Activated CD4-positive, alpha-beta T cell treated with anti-CD3 and anti-CD28 coated beads for 36 hours (primary cell): ENCODE data around the gene RPUSD3. TPM values are rescaled to one million over a fixed set of nuclear protein-coding genes. Genes with fewer than 3 reads are reported as not detected.
"Not testable (repeated sequence)": the region's sequence is repeated elsewhere in the genome, so short reads cannot be mapped to it uniquely, and the experiment has no call there.

Experiments used
- ATAC-seq: fragments of 200-7000 bp; cut with Tn5 transposase; one replicate; pipeline ENCODE4 v1.10.0; 2021; ENCODE audit warnings: mild to moderate bottlenecking, moderate library complexity
- CTCF ChIA-PET: fragments of 350-600 bp; sonication (Branson Sonifier 250); formaldehyde crosslinking; loops from one replicate; lab custom pipeline; 2021; ENCODE audit warnings: antibody characterized with exemption; lab: Charles Lee
- POLR2A ChIA-PET: fragments of 350-600 bp; sonication (Branson Sonifier 250); formaldehyde crosslinking; loops from one replicate; lab custom pipeline; 2021; ENCODE audit warnings: antibody characterized with exemption, inconsistent platforms; lab: Charles Lee
- DNase-seq: peaks from one replicate; pipeline ENCODE4 v3.0.0-alpha.2; 2020
- H3K27ac Mint-ChIP-seq: one replicate; pipeline ENCODE4 v1.8.0; 2021; ENCODE audit warnings: mixed read lengths
- H3K27me3 Mint-ChIP-seq: one replicate; pipeline ENCODE4 v1.8.0; 2021; ENCODE audit warnings: mixed read lengths
- H3K36me3 Mint-ChIP-seq: one replicate; pipeline ENCODE4 v1.8.0; 2021; ENCODE audit warnings: low read depth, mixed read lengths
- H3K4me1 Mint-ChIP-seq: one replicate; pipeline ENCODE4 v1.8.0; 2021; ENCODE audit warnings: mixed read lengths
- H3K4me3 Mint-ChIP-seq: one replicate; pipeline ENCODE4 v1.8.0; 2021; ENCODE audit warnings: mild to moderate bottlenecking, moderate library complexity, mixed read lengths
- H3K9me3 Mint-ChIP-seq: one replicate; pipeline ENCODE4 v1.8.0; 2021; ENCODE audit warnings: low read depth, mixed read lengths
- intact Hi-C, 2 experiments: fragments of 100-400 bp; cut with DNase I in 1 of 2; cut with micrococcal nuclease in 1 of 2; formaldehyde crosslinking; loops; one replicate each; pipeline versions ENCODE4 v1.14.2 to v1.15.1; 2022 to 2024; cut with DNase I, micrococcal nuclease
- total RNA-seq, 2 experiments: library from RNA; stranded (reverse); gene quantifications; one replicate each; pipeline ENCODE4 v1.2.3, GENCODE V29; 2021

The RPUSD3 gene
- total RNA-seq, 2 experiments from 2014 or later: 79.2 to 81.5 TPM

GRCh38 chr3:9881441-9881840 lies 37.6 kb upstream of the RPUSD3 start:
- intact Hi-C loops: no loop called here
- ChIA-PET POLR2A (no interaction called here), CTCF (interaction anchor here (0.7 kb wide), 1 partner anchor 1606 kb away, joined by 3 read pairs; no protein-coding TSS in a partner anchor)
- H3K36me3 Mint-ChIP-seq: no peaks in the 10 kb centered on the region
- ATAC-seq: no peak
- no peak for DNase-seq
- H3K27ac Mint-ChIP-seq: no peak overlapping the region
- H3K9me3 Mint-ChIP-seq: no peaks in the 10 kb centered on the region
- H3K27me3 Mint-ChIP-seq: no peaks in the 10 kb centered on the region
- H3K4me3 Mint-ChIP-seq: no peak overlapping the region
- no peaks in the 10 kb centered on the region for H3K4me1 Mint-ChIP-seq

GRCh38 chr3:9879830-9880549 lies 36.2 kb upstream of the RPUSD3 start, which contains the start of gene CIDEC:
Gene CIDEC (minus strand): TSS chr3:9880253. CDS start chr3:9878486, 1,767 bp downstream.
- POLR2A ChIA-PET: interaction anchor here (0.6 kb wide), 1 partner anchor 15 kb away, joined by 3 read pairs; no protein-coding TSS in a partner anchor
- no peak for DNase-seq
- Mint-ChIP-seq H3K4me1 (no peaks in the 10 kb centered on the region), H3K4me3 (no peak within 1 kb of the TSS), H3K36me3 (no peaks in the 10 kb centered on the region), H3K27ac (no peak within 1 kb of the TSS), H3K27me3 (no peaks in the 10 kb centered on the region), H3K9me3 (no peaks in the 10 kb centered on the region)
- CTCF ChIA-PET: interaction anchor here (0.6 to 1.8 kb wide), 3 partner anchors 10 to 462 kb away, joined by 3 to 4 read pairs (median 3); no protein-coding TSS in a partner anchor
- intact Hi-C loops: no loop called here
- no peak for ATAC-seq

GRCh38 chr3:9878700-9879099 lies 34.9 kb upstream of the RPUSD3 start:
- Mint-ChIP-seq H3K27ac (no peak overlapping the region), H3K9me3 (no peaks in the 10 kb centered on the region), H3K36me3 (no peaks in the 10 kb centered on the region), H3K27me3 (no peaks in the 10 kb centered on the region), H3K4me1 (no peaks in the 10 kb centered on the region), H3K4me3 (no peak overlapping the region)
- ATAC-seq: no peak
- POLR2A ChIA-PET: interaction anchor here (0.6 to 0.7 kb wide), 2 partner anchors 38 to 40 kb away, joined by 4 to 5 read pairs; partner anchors contain the start of gene IL17RC
- CTCF ChIA-PET: no interaction called here
- no peak for DNase-seq
- intact Hi-C loops: no loop called here

GRCh38 chr3:9876991-9877390 lies 33.2 kb upstream of the RPUSD3 start:
- POLR2A ChIA-PET: no interaction called here
- DNase-seq: peak; percentile 24
- Mint-ChIP-seq H3K4me1 (no peaks in the 10 kb centered on the region), H3K4me3 (no peak overlapping the region), H3K27ac (no peak overlapping the region), H3K36me3 (no peaks in the 10 kb centered on the region), H3K9me3 (no peaks in the 10 kb centered on the region), H3K27me3 (no peaks in the 10 kb centered on the region)
- CTCF ChIA-PET: interaction anchor here (0.6 to 1.2 kb wide), 2 partner anchors 11 to 20 kb away, joined by 3 read pairs; no protein-coding TSS in a partner anchor
- ATAC-seq: no peak
- intact Hi-C loops: no loop called here

- H3K4me1 Mint-ChIP-seq, POLR2A ChIA-PET, intact Hi-C loops, H3K27me3 Mint-ChIP-seq, H3K27ac Mint-ChIP-seq, ATAC-seq, H3K36me3 Mint-ChIP-seq, H3K9me3 Mint-ChIP-seq, DNase-seq, H3K4me3 Mint-ChIP-seq: not testable (repeated sequence)
- CTCF ChIA-PET: interaction anchor here (0.6 to 1.2 kb wide), 3 partner anchors 8 to 19 kb away, joined by 3 read pairs; no protein-coding TSS in a partner anchor
Observed at GRCh38 chr3:9876255-9876654, 32.4 kb upstream of the RPUSD3 start.

GRCh38 chr3:9875448-9875847 lies 31.6 kb upstream of the RPUSD3 start:
- intact Hi-C loops: no loop called here
- POLR2A ChIA-PET: interaction anchor here (1.2 kb wide), 1 partner anchor 37 kb away, joined by 4 read pairs; no protein-coding TSS in a partner anchor

GRCh38 chr3:9872067-9872466 lies 28.3 kb upstream of the RPUSD3 start:
- H3K4me3 Mint-ChIP-seq, H3K27me3 Mint-ChIP-seq, H3K36me3 Mint-ChIP-seq, H3K4me1 Mint-ChIP-seq, H3K9me3 Mint-ChIP-seq, intact Hi-C loops, DNase-seq, POLR2A ChIA-PET, ATAC-seq, H3K27ac Mint-ChIP-seq: not testable (repeated sequence)
- CTCF ChIA-PET: interaction anchor here (1.0 to 1.5 kb wide), 2 partner anchors 21 to 23 kb away, joined by 3 read pairs; no protein-coding TSS in a partner anchor

More at GRCh38 chr3:9875448-9875847, 31.6 kb upstream of the RPUSD3 start:
- Mint-ChIP-seq H3K36me3 (no peaks in the 10 kb centered on the region), H3K9me3 (no peaks in the 10 kb centered on the region), H3K27me3 (no peaks in the 10 kb centered on the region), H3K4me3 (no peak overlapping the region), H3K4me1 (no peaks in the 10 kb centered on the region), H3K27ac (no peak overlapping the region)
- CTCF ChIA-PET: interaction anchor here (0.8 to 1.1 kb wide), 3 partner anchors 9 to 46 kb away, joined by 3 read pairs; no protein-coding TSS in a partner anchor
- ATAC-seq (no peak), DNase-seq (no peak)

GRCh38 chr3:9870978-9871377 lies 27.2 kb upstream of the RPUSD3 start:
- Mint-ChIP-seq H3K4me1 (no peaks in the 10 kb centered on the region), H3K36me3 (no peaks in the 10 kb centered on the region), H3K4me3 (no peak overlapping the region), H3K27ac (no peak overlapping the region), H3K9me3 (no peaks in the 10 kb centered on the region), H3K27me3 (no peaks in the 10 kb centered on the region)
- ChIA-PET CTCF (interaction anchor here (0.6 to 1.5 kb wide), 3 partner anchors 16 to 57 kb away, joined by 3 to 4 read pairs (median 4); no protein-coding TSS in a partner anchor), POLR2A (no interaction called here)
- DNase-seq (no peak), ATAC-seq (no peak)
- intact Hi-C loops: no loop called here

- H3K4me3 Mint-ChIP-seq: no peak overlapping the region
- H3K9me3 Mint-ChIP-seq: no peaks in the 10 kb centered on the region
- H3K36me3 Mint-ChIP-seq: no peaks in the 10 kb centered on the region
- DNase-seq: no peak
- no peak overlapping the region for H3K27ac Mint-ChIP-seq
- no peaks in the 10 kb centered on the region for H3K4me1 Mint-ChIP-seq
- no peak for ATAC-seq
- POLR2A ChIA-PET: no interaction called here
- CTCF ChIA-PET: no interaction called here
- no peaks in the 10 kb centered on the region for H3K27me3 Mint-ChIP-seq
- intact Hi-C loops: no loop called here
Observed at GRCh38 chr3:9869955-9870354, 26.1 kb upstream of the RPUSD3 start.

- ATAC-seq (no peak), DNase-seq (no peak)
- CTCF ChIA-PET: no interaction called here
- Mint-ChIP-seq H3K4me1 (no peaks in the 10 kb centered on the region), H3K9me3 (no peaks in the 10 kb centered on the region), H3K36me3 (no peaks in the 10 kb centered on the region), H3K4me3 (no peak overlapping the region), H3K27me3 (peaks cover 3% of the 10 kb centered on the region), H3K27ac (no peak overlapping the region)
- intact Hi-C loops: no loop called here
- POLR2A ChIA-PET: no interaction called here
Observed at GRCh38 chr3:9867106-9867505, 23.3 kb upstream of the RPUSD3 start.

- intact Hi-C loops: no loop called here
- H3K9me3 Mint-ChIP-seq: no peaks in the 10 kb centered on the region
- H3K4me1 Mint-ChIP-seq: no peaks in the 10 kb centered on the region
- H3K4me3 Mint-ChIP-seq: no peak overlapping the region
- no peak overlapping the region for H3K27ac Mint-ChIP-seq
- ATAC-seq (no peak), DNase-seq (no peak)
- no peaks in the 10 kb centered on the region for H3K36me3 Mint-ChIP-seq
- CTCF ChIA-PET: interaction anchor here (0.8 kb wide), 1 partner anchor 10 kb away, joined by 3 read pairs; no protein-coding TSS in a partner anchor
- peaks cover 6% of the 10 kb centered on the region for H3K27me3 Mint-ChIP-seq
- POLR2A ChIA-PET: no interaction called here
Observed at GRCh38 chr3:9866639-9867038, 22.8 kb upstream of the RPUSD3 start.
